MM.1S (cell line): ENCODE measurements around the gene IER2.

Experiments
- DNase-seq: peaks from one replicate; pipeline ENCODE4 v3.0.0-alpha.2; 2015
- H2AFZ ChIP-seq: fragments of 300-600 bp; sonication (generic); 2 replicates; pipeline ENCODE4 v1.6.0; 2016; ENCODE audit warnings: antibody characterized with exemption, low read length
- H3F3A ChIP-seq: fragments of 300-600 bp; sonication (generic); 2 replicates; pipeline ENCODE4 v1.6.1; 2016; ENCODE audit warnings: mild to moderate bottlenecking, antibody characterized with exemption, low read length, moderate library complexity, mixed read lengths; ENCODE audit not compliant: insufficient read depth
- H3K27ac ChIP-seq: fragments of 300-600 bp; sonication (generic); 2 replicates; pipeline ENCODE4 v1.5.1; 2016; ENCODE audit warnings: mild to moderate bottlenecking, low read length
- H3K27me3 ChIP-seq: fragments of 300-600 bp; sonication (generic); replicated peaks from 2 replicates; pipeline ENCODE4 v1.6.0; 2016; ENCODE audit warnings: low read length; ENCODE audit not compliant: insufficient read depth
- H3K36me3 ChIP-seq: fragments of 300-600 bp; sonication (generic); replicated peaks from 2 replicates; pipeline ENCODE4 v1.6.1; 2016; ENCODE audit warnings: mild to moderate bottlenecking, low read length, mixed read lengths; ENCODE audit not compliant: insufficient read depth
- H3K4me1 ChIP-seq: fragments of 300-600 bp; sonication (generic); 2 replicates; pipeline ENCODE4 v1.6.1; 2016; ENCODE audit warnings: low read length, mixed read lengths
- H3K4me2 ChIP-seq: fragments of 300-600 bp; sonication (generic); 2 replicates; pipeline ENCODE4 v1.6.0; 2016; ENCODE audit warnings: low read depth, low read length
- H3K4me3 ChIP-seq: fragments of 300-600 bp; sonication (generic); 2 replicates; pipeline ENCODE4 v1.5.1; 2016; ENCODE audit warnings: low read length, mixed read lengths
- H3K79me2 ChIP-seq: fragments of 300-600 bp; sonication (generic); 2 replicates; pipeline ENCODE4 v1.6.1; 2016; ENCODE audit warnings: mixed run types, low read length, mixed read lengths
- H3K9ac ChIP-seq: fragments of 300-600 bp; sonication (generic); 2 replicates; pipeline ENCODE4 v1.6.1; 2016; ENCODE audit warnings: low read length, mixed read lengths
- H3K9me2 ChIP-seq: fragments of 300-600 bp; sonication (generic); replicated peaks from 2 replicates; pipeline ENCODE4 v1.6.1; 2016; ENCODE audit warnings: mild to moderate bottlenecking, low read length, mixed read lengths; ENCODE audit not compliant: insufficient read depth
- H3K9me3 ChIP-seq: fragments of 300-600 bp; sonication (generic); replicated peaks from 2 replicates; pipeline ENCODE4 v1.6.1; 2016; ENCODE audit warnings: mild to moderate bottlenecking, low read length, mixed read lengths; ENCODE audit not compliant: insufficient read depth
- H4K20me1 ChIP-seq: fragments of 300-600 bp; sonication (generic); 2 replicates; pipeline ENCODE4 v1.6.1; 2016; ENCODE audit warnings: mild to moderate bottlenecking, low read length, moderate library complexity, mixed read lengths; ENCODE audit not compliant: insufficient read depth
- CTCF ChIP-seq: fragments of 300-600 bp; sonication (generic); IDR thresholded peaks from 2 replicates; pipeline ENCODE4 v1.5.1; 2016; ENCODE audit warnings: antibody characterized with exemption, low read length, mixed read lengths
- EZH2 ChIP-seq: fragments of 300-600 bp; sonication (generic); optimal IDR thresholded peaks from 2 replicates; pipeline ENCODE3; 2017; ENCODE audit warnings: low read depth, mild to moderate bottlenecking, antibody characterized with exemption, low read length, mixed read lengths
- EZH2phosphoT487 ChIP-seq: fragments of 300-600 bp; sonication (generic); IDR thresholded peaks from 2 replicates; pipeline ENCODE4 v1.6.1; 2018; ENCODE audit warnings: antibody characterized with exemption, low read length

The IER2 gene

GRCh38 chr19:13135068-13136062 is 14.8 kb upstream of the IER2 start:
- Histone ChIP-seq H3K36me3 (0 out of 2 replicates have a peak, but pooled peaks cover 7% of the 10 kb centered on the region), H3K27ac (no peak overlapping the region), H3K9me3 (no peaks in the 10 kb centered on the region), H3K9ac (no peak overlapping the region), H3K27me3 (no peaks in the 10 kb centered on the region), H3F3A (no peaks in the 10 kb centered on the region), H3K4me3 (no peak overlapping the region), H3K9me2 (no peaks in the 10 kb centered on the region), H3K79me2 (peaks cover 30% of the 10 kb centered on the region), H2AFZ (no peak overlapping the region), H4K20me1 (no peaks in the 10 kb centered on the region), H3K4me1 (no peaks in the 10 kb centered on the region), H3K4me2 (no peak overlapping the region)
- TF ChIP-seq CTCF (no peak), EZH2phosphoT487 (no peak)
- no peak for DNase-seq

GRCh38 chr19:13137290-13137794 is 12.9 kb upstream of the IER2 start:
- H3K27me3 ChIP-seq: no peaks in the 10 kb centered on the region
- no peaks in the 10 kb centered on the region for H3K9me2 ChIP-seq
- DNase-seq: no peak
- no peaks in the 10 kb centered on the region for H4K20me1 ChIP-seq
- no peak overlapping the region for H3K4me2 ChIP-seq
- TF ChIP-seq EZH2 (no peak), EZH2phosphoT487 (no peak), CTCF (no peak)
- H3K4me3 ChIP-seq: no peak overlapping the region
- H2AFZ ChIP-seq: no peak overlapping the region
- no peak overlapping the region for H3K27ac ChIP-seq
- H3K9ac ChIP-seq: no peak overlapping the region
- no peaks in the 10 kb centered on the region for H3K9me3 ChIP-seq
- no peaks in the 10 kb centered on the region for H3F3A ChIP-seq
- no peaks in the 10 kb centered on the region for H3K4me1 ChIP-seq
- H3K79me2 ChIP-seq: peaks cover 20% of the 10 kb centered on the region
- 0 out of 2 replicates have a peak, but pooled peaks cover 7% of the 10 kb centered on the region for H3K36me3 ChIP-seq

GRCh38 chr19:13138171-13138915 is 11.9 kb upstream of the IER2 start:
- peaks cover 13% of the 10 kb centered on the region for H3K79me2 ChIP-seq
- no peak overlapping the region for H3K4me2 ChIP-seq
- H3K9ac ChIP-seq: no peak overlapping the region
- H3K36me3 ChIP-seq: 0 out of 2 replicates have a peak, but pooled peaks cover 7% of the 10 kb centered on the region
- no peaks in the 10 kb centered on the region for H3K27me3 ChIP-seq
- no peaks in the 10 kb centered on the region for H3K4me1 ChIP-seq
- no peak for DNase-seq
- no peaks in the 10 kb centered on the region for H3K9me3 ChIP-seq
- TF ChIP-seq CTCF (no peak), EZH2 (no peak), EZH2phosphoT487 (no peak)
- no peak overlapping the region for H2AFZ ChIP-seq
- H3K27ac ChIP-seq: no peak overlapping the region
- H3K9me2 ChIP-seq: no peaks in the 10 kb centered on the region
- H4K20me1 ChIP-seq: no peaks in the 10 kb centered on the region
- H3F3A ChIP-seq: no peaks in the 10 kb centered on the region
- no peak overlapping the region for H3K4me3 ChIP-seq
